Breast epithelium (tissue), 3 donors: ENCODE measurements around the gene RAP1B.

Source experiments
- POLR2A ChIP-seq: fragments of 450-650 bp; IDR thresholded peaks from one replicate; pipeline ENCODE4 v1.6.1; 2016; ENCODE audit warnings: antibody characterized with exemption, mild to moderate bottlenecking, moderate library complexity
- POLR2AphosphoS5 ChIP-seq, 3 donors: sonication (generic); formaldehyde crosslinking; IDR thresholded peaks; one replicate each; pipeline ENCODE4 v1.6.1; 2017; ENCODE audit warnings: antibody characterized with exemption in 3 of 3
- TF ChIP-seq, protein P1 (sequence below), 3 donors: fragments of 450-650 bp; IDR thresholded peaks; one replicate each; pipeline ENCODE4 v1.5.1; 2016 to 2017; ENCODE audit warnings: antibody characterized with exemption in 3 of 3, mild to moderate bottlenecking in 3 of 3, moderate library complexity in 3 of 3

DNA sequence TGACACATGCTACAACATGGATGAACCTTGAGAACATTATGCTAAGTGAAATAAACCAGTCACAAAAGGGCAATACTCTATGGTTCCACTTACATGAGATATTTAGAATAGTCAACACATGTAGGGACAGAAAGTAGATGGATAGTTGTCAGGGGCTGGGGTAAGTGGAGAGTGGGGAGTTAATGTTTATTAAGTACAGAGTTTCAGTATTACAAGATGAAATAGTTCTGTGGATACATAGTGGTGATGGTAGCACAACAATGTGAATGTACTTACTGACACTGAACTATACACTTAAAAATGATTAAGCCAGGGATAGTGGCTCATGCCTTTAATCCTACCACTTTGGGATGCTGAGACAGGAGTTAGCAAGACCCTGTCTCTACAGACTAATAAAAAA is 84.8 kb downstream of the RAP1B start:
- TF ChIP-seq, protein P1, sequence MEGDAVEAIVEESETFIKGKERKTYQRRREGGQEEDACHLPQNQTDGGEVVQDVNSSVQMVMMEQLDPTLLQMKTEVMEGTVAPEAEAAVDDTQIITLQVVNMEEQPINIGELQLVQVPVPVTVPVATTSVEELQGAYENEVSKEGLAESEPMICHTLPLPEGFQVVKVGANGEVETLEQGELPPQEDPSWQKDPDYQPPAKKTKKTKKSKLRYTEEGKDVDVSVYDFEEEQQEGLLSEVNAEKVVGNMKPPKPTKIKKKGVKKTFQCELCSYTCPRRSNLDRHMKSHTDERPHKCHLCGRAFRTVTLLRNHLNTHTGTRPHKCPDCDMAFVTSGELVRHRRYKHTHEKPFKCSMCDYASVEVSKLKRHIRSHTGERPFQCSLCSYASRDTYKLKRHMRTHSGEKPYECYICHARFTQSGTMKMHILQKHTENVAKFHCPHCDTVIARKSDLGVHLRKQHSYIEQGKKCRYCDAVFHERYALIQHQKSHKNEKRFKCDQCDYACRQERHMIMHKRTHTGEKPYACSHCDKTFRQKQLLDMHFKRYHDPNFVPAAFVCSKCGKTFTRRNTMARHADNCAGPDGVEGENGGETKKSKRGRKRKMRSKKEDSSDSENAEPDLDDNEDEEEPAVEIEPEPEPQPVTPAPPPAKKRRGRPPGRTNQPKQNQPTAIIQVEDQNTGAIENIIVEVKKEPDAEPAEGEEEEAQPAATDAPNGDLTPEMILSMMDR (IDR thresholded peaks at IDR 0.05) = no peak
- TF ChIP-seq POLR2A (no peak), POLR2AphosphoS5 (IDR thresholded peaks at IDR 0.05) (no peak)
